ENCODE data around the gene WNK2.
"Not testable (repeated sequence)": the region's sequence is repeated elsewhere in the genome, so short reads cannot be mapped to it uniquely, and the experiment has no call there.

Gene WNK2

DNA sequence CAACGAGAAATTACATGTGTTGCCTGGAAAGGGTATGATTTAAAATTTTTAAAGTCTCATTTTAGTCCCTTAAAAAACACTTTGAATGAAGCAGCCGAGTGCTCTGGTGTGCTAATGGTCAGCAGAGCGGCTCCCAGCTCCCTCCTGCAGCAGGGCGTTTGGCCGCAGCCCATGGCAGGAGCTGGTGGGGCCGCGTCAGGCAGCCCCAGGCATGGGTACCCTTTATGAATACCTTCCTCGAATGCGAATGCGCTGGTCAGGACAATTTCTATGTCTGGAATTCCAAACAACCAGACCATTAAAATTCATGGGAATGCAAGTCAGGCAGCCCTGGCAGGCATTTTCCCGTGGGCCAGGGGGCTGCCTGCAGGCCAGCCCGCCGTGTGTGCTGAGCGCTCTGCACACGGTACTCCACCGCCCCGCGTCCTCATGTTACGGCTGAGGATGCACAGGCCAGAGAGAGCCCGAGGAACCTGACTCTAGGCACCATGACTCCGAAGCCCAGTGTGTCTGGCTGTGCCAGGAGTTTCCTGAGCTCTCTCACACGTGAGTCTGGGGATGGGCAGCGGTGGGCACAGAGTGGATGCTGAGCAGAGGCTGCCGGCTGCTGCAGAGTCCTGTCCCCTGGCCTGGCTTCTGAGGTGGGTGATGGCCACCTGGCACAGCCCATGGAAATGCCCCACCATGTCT, 123.7 kb downstream of the WNK2 start:
- no peak for DNase-seq (ENCODE audit: low spot score)

DNA sequence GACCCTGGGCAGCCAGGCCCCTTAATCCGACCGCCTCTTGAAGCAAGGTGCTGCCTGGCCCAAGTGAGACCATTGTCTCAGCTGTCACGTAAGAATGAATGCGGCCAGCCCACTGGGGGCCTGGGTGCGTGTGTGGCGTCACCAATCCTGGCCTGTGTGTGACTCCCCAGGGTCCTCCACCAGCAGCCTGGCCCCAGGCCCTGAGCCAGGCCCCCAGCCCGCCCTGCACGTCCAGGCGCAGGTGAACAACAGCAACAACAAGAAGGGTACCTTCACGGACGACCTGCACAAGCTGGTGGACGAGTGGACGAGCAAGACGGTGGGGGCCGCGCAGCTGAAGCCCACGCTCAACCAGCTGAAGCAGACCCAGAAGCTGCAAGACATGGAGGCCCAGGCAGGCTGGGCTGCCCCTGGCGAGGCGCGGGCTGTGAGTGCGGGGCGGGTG, 124.2 kb downstream of the WNK2 start:
- no peak for DNase-seq (ENCODE audit: low spot score)

DNA sequence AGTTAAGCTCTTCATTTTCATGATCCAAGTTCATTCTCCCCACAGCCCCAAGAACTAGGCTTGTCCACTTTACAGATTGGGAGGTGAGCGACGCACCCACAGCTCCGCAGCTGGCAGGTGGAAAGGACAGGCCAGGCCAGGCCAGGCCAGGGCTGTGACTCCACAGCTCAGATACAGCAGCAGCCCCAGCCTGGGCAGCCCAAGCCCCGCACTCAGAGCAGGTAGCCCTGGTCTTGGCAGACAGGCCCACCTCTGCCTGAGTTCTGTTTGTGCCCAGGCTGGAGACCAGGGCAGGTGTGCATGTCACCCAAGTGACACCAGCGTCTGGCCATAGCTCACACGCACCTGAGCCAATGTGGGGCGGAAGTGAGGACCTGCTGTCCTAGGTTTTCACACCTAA, 124.7 kb downstream of the WNK2 start:
- DNase-seq (ENCODE audit: low spot score): no peak

DNA sequence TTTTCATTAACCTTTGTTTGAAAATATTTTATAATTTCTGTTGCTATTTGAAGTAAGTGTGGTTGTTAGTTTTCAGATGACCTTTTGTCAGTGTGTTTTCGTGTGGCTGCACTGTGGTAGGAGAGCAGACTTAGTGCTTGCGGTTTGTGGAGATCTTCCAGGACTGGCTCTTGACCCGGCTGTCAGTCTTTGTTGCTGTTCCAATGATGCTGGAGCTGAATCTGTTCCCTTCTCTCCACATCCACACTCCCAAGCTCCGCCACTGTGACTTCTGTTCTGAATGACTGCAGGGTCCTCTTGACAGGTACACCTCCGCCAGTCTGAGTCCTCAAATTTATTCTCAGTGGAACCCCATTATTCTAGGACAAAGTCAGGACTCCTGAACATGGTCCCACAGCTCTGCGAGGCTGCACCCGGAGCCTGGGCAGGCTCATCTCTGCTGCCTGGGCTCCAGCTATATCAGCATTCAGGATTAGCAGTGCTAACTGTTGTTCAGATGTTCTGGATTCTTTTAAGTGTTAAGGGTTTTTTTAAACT, 126.0 kb downstream of the WNK2 start:
- no peak for DNase-seq (ENCODE audit: low spot score)

DNA sequence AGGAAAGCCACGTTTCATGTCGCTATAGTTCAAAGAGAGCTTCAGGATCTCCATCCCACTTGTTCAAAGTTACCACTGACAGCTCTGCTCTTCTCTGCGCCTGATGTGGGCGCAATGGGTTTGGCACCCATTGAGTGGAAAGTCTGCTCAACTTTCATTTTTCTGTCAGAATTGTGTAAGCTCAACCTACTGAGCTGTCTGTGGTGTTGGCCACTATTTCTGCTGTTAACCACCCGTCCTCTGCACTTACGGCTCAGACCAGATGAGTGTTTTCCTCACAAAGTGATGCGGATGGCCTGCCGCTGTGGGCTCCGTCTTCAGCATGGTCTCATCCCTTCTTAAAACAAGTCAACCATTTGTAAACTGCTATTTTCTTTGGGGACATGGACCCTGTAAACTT, 131.2 kb downstream of the WNK2 start:
- no peak for DNase-seq (ENCODE audit: low spot score)

DNA sequence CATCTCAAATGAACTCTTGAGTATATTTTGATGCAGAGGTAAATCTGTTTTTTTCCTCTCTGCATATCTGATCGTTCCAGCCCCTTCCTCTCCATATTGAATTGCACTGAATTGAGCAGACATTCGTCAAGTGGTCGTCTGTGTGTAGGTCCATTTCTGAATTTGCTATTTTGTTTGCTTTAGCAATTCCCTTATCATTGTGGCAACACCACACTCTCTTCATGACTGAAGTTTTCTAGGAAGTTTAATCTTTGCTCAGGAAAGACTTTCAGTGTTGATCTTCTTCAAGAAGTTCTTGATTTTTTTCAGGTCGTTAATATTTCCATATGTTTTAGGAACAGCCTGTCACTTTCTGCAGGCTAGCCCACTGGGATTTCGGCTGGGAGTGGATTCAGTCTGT, 132.0 kb downstream of the WNK2 start:
- DNase-seq (ENCODE audit: low spot score): no peak

DNA sequence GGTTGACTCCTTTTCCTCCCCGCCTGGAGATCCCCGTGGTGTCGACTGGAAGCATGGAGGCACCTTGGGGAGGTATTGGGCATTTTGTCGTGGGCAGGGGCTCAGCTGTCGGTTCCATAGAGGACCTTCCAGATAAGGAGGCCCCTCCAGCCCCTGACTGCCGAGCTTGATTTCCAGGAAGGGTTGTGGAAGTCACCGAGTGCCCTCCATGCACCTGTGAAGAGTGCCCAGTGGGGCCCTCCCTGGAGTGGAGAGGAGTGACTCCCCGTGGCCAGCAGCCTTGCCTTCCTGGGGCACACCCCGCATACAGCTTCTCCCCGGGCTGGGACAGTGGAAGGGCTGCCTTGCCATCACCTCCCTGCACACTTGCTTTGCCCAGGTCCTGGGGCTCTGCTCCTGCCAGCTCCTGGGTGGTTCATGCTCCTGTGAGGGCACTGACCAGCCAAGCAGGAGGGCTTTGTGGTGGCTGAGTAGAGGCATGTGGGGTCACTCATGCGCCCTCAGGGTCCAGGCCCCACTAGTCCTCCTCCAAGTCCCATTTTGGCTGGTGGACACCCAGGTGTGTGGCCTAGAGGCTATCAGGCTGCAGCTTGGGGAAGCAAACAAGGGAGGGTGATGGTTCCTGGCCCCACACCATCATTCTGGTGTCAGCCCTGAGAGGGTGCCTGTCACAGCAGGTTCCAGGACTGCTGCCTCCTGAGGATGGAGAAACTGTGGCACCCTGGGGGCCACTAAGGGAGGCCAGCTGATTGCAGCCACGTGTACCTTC, 133.0 kb downstream of the WNK2 start:
- no peak for DNase-seq (ENCODE audit: low spot score)

DNA sequence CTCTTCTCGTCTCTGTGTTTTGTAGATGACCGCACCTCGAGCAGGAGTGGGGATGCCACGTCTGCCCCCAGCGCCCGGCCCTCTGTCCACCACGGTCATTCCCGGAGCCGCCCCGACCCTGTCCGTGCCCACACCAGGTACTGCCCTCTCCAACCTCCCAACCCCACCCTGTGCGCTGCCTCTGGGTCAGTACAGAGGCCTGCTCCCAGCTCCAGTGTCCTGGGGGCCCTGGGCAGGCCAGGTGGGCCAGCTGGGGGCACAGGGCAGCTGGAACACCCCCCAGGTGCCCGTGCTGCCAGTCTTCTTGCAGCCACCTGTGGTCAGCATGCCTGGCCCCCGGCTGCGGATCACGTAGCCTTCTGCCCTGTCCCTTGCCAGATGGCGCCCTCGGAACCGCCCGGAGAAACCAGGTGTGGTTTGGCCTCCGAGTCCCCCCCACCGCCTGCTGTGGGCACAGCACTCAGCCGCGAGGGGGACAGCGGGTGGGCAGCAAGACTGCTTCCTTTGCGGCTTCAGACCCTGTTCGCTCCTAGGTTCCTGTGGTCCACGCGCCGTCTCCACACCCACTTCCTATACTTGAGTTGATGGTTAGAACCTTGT, 133.7 kb downstream of the WNK2 start:
- no peak for DNase-seq (ENCODE audit: low spot score)

DNA sequence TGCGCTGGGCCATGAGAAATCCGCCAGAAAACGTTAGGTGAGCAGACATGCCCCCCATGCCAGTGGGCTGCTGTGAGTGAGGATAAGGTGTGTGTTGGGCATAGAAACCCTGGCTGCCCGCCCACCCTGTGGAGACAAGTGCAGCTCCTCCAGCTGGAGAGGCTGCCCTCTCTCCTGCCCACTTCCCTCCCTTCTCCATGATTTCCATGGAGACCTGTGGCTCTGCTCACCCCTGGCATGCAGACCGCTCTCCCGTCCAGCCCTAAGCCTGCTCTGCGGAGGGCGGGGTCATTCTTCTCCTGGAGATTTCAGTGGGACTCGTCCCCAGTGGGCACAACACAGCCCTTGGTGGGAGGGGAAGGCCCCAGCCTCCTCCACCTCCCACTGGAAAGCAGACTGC, 134.5 kb downstream of the WNK2 start:
- DNase-seq (ENCODE audit: low spot score): no peak

DNA sequence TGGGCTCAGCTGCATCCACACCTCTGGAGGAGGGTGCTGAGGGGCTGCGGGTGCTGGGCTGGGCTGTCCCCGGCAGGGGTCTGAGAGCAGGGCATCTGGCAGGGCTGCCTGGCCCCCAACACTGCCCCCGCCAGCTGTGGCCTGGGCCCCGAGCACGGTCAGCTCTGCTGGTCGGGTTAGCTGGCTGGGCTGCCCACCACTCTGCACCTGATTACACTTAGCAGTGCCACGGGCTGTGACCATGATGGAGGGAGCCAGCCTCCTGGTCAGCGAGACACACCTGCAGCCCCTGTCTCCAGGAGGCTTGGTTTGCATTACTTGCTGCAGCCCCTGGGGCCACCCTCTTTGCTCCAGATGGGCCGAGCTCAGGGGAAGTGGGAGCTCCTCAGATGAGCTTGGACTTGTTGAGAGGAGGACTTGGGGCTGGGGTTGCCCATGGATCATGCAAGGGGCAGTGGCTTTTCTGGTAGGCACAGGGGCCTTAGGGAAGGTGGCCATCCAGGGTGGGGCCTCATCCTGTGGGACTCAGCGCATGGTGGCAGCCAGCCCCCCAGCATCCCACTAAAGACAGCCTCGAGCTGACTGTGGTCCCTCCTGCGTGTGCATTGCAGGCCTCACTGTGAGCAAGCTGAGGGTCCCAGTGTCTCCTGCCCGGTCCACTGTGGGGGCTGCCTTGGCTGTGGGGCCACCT, 135.5 kb downstream of the WNK2 start:
- no peak for DNase-seq (ENCODE audit: low spot score)

DNA sequence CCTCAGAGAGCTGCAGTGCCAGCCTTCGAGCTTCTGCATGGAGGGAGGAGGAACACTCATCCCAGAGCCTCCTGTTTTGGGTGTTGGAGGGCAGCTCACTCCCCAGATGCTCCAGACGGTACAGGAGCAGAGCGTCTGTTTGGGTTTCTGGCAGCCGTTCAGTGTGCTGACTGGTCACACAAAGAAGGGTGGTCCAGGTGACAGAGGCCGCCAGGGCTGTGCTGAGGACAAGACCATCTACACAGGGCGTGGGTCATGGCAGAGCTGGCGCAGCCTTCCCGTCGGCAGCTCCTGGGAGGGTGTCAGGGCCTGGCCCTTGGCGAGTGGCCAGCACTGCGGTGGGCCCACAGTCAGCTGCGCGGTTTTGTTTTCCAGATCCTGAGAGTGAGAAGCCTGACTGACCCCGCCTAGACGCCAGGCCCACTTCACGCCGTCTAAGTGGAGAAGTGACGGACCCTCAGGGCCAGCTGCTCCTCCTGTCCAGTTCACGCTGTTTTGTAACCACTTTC, 136.1 kb downstream of the WNK2 start:
- no peak for DNase-seq (ENCODE audit: low spot score)

DNA sequence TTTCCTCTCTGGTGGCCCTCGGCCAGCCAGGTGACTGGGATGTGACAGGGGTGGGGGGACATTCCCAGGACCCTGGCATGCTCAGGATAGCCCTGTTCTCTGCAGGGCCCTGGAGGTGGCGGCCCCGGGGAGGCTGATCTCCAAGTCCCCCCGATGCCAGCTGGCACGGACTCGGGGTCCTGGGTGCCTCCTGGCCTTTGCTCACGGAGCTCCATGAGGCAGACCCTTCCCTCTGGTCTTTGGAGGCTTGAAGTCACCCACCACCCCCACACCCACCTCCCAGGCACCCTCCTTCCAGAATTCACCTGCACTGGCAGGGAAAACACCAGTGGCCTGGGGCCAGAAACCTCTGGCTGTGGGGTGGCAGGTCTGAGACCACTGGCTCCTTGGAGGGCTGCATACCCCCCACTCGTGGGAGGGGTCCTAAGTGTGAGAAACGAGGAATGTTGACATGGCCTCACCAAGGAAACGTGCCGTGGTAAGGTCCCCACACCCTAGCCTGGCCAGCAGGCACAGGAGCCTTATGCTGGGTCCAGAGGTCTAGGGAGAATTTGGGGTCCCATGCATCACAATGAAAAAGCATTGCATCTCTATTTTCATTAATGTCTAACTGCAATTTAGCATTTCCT, 136.8 kb downstream of the WNK2 start:
- peak; percentile 12 for DNase-seq (ENCODE audit: low spot score)

DNA sequence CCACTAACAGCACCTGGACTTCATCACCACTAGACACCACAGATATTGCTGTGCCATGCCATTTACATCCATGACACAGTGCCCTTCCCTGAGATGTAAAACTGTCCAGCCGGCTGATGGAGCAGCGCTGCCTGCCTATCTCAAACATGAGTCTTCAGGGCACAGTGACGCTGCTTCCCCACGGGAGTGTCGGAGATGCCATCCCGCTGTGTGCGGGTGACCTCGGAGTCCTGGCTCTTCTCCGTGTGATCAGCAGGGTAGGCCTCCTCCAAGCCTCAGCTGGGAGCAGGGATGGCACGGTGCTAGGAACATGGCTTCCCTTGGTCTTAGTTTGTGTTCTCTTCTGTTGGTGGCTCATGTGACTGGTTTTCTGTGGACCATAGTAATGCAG, 137.3 kb downstream of the WNK2 start:
- no peak for DNase-seq (ENCODE audit: low spot score)

DNA sequence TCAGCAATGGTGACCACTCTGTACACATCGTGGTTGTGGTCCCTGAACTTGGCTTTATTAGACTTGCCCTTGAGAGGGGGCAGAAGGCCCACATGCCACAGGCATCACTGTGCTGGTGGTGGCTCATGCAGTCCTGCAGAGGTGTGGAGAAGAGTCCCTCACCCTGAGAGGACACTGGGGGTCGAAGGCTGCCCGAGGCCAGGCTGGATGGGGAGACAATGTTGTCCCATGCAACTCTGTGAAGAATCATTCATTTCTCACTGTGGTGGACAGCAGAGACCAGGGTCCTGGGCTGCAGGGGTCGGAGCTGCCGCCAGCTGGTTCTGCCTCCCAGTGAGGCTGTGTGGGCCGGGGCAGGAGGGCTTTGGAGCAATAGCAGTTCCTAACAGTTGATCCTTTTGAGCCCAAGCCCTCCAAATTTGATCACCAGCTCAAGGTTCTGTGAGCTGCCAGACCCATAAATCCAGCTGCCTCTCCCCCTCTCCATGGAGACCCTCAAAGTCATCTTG, 139.6 kb downstream of the WNK2 start:
- DNase-seq (ENCODE audit: low spot score): not testable (repeated sequence)

DNA sequence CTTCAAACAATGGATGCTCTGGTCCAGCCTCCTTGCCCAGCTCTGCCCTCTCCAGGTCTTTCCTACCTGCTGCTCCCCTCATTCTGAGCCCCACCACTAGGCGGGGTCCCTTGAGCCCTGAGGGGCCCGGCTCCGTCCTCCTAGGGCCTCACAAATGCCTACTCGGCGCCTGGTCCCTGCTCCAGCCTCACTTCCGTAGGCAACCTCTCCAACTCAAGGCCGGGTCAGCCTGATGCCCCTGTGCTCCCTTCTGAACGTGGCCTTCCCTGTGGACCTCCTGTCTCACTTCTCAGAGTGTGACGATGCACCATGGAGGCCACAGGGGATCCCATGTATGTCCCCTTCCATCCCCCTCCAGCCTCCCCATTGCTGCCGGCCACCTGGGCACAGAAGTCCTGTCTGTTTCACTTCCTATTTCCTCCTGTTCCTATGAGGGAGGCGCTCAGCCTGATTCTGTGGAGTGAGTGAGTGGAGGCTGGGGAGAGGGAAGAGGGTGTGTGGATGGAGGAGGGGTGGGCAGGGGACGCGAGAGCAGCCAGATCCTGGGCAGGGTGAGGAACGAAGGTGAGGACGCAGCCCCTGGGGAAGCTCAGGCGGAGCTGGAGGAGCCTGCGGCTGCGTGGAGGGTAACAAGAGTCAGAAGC, 140.4 kb downstream of the WNK2 start:
- no peak for DNase-seq (ENCODE audit: low spot score)

DNA sequence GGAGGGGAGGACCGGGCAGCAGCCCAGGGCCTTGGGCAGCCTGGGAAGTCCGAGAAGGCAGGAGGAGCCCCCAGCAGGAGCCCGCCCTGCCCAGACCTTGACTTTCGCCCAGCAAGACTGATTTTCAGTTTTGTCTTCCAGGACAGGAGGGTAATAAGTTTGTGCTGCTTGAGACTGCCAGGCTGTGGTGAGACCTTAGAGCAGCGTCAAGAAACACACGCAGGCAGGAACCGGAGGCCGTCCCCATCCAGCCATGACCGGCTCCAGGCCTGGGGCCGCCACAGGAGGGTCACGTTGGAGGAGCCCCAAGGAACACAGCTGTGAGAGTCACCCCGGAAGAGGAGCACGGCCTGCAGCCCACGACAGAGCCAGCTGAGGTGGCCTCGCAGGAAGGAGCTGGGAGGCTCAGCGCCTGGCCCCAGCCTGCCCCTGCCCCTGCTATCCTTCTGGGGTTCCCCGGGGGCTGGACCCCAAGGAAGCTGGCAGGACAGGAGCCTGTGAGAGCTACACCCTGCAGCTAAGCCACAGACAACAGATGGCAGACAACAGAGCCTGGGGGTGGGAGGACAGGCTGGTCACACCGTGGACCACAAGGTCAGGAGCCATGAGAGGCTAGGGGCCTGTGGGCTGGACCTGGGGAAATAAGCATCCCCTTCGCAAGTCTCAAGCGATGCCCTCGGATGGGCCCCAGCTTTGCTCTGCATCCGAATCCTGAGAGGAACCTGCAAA, 141.5 kb downstream of the WNK2 start:
- DNase-seq (ENCODE audit: low spot score): no peak

DNA sequence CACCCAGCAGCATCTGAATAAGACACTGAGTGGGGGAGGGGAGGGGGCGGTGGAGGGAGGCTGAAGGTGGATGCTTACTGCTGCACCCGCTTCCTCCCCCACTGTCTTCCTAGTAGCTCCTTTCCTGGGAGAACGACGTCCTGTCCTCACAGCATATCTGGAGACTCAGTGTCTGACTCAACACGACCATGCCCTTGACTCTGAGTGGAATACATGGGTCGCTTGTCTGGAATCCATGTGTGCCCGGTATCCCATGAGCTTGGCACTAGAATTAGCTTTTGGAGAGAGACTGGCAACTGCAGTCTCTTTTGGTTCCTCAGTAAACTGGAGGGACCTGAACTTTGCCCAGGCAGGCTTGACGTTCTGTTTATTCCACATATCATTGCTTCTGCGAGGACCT, 142.1 kb downstream of the WNK2 start:
- no peak for DNase-seq (ENCODE audit: low spot score)

DNA sequence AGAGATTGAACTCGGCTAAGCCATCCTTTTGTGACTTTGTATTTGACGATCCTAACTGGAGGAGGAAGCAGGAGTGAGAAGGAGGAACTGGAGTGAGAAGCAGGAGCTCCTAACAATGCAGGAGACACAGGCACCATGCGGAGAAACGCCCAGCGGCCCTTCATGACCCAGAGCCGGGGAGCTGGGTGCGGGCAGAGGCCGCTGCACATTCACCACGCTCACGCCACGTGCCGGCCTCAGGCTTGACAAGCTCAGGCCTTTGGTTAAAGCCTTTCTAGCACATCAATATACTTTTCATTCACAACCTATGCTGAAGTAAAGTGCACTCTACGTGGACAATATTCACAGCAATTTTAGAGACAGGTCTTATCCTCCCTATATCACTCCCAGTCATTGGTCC, 142.7 kb downstream of the WNK2 start:
- no peak for DNase-seq (ENCODE audit: low spot score)

DNA sequence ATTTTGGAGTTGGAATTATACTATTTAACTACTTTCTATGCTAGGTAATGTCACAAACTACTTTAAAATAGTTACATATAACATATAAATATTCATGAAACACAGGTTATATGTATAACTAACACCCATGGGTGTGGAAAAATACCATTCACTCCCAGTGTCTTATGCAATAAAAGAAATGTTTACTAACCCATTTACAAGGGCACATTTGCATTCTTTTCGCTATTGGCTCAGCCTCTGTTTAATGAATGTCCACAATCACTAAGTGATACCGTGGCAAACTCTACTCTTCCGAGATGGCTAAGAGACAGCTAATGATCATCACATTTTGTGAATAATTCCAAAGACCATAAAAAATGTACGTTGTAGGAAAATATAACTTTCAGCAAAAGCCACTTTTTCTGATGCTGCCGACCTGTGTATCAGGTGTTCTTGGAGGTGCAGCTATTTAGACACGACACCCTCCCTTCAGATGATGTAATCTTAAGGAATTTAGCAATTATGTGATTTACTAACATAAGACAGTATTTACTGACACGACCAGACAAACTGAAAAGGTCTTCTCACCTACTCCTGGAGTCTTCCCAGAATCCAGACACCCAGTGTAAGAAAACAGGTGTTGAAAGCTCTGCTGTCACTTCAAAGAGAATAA, 145.8 kb downstream of the WNK2 start:
- peak; percentile 67 for DNase-seq (ENCODE audit: low spot score)

DNA sequence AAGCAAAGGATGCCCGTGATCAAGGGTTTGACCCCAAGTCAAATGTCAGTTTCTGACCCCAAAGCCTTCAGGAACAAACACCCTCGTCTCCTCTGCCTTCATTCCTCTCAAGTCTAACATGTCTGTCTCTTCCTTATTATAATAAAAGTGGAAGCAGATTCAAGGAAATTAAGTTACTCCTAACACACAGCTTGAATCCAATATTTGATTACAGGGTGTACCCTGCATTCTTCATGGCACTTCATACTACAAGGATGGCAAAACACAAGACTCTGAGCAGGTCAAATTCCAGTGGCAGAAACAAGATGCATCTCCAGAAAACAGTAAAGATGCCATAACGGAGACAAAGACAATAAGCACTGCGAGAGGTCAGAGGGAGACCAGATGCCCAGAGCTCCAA, 148.4 kb downstream of the WNK2 start:
- no peak for DNase-seq (ENCODE audit: low spot score)

Data from HuH-7.5 (cell line).